Stimulated activated CD4-positive, alpha-beta T cell treated with anti-CD3 and anti-CD28 coated beads, Interleukin-15, amount 100 ng/mL, for 1 hour (primary cell): Measurements from ENCODE around the gene ADIRF.
"Not testable (repeated sequence)": the region's sequence is repeated elsewhere in the genome, so short reads cannot be mapped to it uniquely, and the experiment has no call there.

Experiments
- DNase-seq, 2 donors: peaks; one replicate each; pipeline ENCODE4 v3.0.0-alpha.2; 2020; ENCODE audit warnings: low read depth in 1 of 2, low spot score in 1 of 2

Gene ADIRF

DNA sequence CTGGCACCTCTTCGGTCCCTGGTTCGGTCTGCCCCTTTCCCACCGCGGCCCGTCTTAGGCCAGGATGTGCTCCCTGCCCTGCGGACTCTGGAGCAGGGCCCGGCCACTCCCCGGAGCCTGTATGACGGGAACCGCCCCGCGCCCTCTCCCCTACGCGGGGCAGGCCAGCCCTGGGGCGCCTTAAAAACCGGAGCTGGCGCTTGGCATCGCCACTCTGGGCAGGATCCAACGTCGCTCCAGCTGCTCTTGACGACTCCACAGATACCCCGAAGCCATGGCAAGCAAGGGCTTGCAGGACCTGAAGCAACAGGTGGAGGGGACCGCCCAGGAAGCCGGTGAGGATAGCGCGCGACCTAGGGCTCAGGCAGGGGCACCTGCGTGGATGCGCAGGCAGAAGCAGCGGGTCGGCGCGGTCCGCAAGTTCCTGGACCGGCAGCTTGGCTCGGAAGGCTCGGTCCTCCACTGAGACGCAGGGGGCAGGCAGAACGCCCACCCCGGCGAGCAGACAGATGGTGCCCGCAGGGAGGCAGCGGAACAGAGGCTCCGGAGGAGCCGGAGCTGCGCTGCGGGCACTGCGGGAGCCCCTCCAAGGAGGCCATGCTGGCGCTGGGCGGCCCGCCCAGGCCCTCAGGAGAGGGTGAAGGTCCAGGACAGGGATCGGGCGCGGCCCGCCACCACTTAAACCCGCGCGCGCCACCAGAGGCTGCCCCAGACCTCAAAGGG, at the start of gene ADIRF:
Gene ADIRF (plus strand): TSS at position 212 of the 723 bp plus-strand sequence. CDS start 63 bp downstream, at position 275.
- no peak for DNase-seq

DNA sequence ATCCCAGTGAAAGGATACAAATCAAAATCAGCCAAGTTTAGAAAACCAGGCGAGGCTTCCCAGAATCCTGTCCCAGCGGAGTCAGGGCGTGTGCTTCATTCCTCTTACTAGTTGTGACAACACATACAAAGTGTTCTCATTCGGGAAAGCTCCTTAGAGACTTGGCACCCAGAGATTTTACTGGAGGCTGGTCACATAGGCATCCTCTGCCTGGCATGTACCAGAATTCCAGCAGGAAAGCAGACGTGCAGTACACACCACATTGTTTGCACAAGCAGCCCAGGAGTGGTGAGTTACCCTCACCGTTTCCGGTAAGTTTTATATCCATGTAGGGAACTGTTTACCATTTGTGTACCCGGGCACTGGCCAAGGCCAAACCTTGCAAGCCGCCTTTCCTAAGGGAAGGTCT, 45.7 kb upstream of the ADIRF start:
- DNase-seq, result no peak

DNA sequence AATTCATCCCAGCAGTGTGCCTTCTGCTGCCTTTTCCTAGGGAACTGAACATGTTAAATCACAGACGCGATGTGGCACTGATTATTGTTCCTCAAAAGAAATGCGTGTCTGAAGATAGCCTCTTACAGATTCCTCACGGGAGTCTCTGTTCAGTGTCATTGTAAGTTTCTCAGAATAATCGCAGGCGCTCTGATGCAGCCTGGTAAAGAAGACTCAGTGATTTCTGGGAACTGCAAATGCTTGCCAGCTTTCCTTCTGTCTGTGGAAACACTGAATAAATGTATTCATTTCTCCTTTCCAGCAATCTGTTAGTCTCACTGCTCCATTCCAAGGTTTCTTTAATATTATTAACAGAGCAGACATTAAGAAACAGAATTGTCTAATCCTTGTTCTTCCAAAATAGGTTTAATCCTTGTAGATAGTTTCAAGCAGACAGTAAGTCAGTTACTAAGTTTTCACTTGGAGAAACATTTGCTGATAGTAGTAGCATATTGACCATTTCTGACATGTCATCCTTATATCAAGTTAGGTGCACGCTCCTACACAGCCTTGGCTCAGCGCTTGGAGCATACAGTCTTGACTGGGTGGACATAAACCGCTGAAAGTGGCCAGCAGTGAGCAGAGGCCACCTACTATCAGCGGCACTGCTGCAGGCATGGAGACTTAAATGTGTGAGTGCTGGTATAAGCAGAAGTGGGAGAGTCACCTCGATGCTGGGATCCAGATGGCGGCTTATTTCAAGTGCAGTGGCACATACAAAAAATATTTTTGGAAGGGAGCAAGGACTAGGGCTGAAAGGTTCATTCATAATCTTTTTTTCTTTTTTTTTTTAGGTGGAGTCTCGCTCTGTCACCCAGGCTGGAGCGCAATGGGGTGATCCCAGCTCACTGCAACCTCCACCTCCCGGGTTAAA, 38.6 kb upstream of the ADIRF start:
- no peak for DNase-seq

DNA sequence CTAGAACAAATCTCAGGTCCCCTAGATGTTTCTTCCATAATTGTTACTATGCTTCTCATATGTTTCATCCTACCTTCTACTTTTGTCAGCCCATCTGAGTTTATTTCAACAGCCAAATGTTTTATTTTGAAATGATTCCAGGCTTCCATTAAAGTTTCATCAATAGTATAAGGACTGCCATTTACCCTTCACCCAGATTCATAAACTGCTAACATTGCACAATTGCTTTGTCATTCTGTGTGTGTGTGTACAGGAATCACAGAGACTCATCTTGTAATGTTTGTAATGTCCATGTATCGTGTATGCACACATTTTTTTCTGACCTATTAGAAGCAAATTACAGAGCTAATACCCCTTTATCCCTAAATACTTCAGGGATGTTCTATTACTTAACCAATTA, 36.4 kb upstream of the ADIRF start:
- no peak for DNase-seq

DNA sequence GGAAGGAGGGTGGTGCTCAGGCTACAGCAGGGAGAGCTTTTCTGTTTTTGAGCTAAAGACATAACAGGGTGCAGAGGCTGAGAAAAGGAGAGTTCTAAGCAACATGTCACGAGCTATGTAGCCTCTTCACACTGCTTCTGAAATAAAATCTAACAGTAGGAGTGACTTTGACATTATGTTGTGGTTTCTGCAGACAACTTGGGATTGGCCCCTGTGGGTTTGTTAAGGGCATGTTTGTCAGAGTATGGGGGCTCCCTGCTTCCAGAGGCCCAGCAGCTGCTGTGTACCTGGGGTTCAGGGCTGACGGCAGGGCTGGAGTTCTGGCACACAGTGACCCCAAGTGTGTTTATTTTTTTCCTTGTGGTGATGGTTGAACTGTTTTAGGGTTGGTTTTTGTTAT, 35.6 kb upstream of the ADIRF start:
- DNase-seq, result no peak

DNA sequence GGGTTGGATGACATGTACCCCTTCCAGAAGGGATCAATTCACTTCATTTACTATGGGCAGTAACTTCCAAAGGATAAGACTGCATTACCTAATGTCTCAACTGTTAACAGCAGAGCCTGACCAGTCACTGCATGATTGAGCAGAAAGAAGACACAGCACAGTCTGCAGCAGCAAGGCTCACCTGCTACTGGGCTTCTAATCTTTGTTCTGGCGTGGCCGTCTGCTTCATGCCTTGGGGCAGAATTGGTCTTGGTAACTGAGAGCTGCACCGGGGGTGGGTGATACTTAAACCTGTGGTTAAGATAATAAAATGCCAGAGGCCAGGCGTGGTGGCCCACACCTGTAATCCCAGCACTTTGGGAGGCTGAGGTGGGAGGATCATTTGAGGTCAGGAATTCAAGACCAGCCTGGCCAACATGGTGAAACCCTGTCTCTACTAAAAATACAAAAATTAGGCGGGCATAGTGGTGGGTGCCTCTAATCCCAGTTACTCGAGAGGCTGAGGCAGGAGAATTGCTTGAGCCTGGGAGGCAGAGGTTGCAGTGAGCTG, 34.0 kb upstream of the ADIRF start:
- DNase-seq, result not testable (repeated sequence)

DNA sequence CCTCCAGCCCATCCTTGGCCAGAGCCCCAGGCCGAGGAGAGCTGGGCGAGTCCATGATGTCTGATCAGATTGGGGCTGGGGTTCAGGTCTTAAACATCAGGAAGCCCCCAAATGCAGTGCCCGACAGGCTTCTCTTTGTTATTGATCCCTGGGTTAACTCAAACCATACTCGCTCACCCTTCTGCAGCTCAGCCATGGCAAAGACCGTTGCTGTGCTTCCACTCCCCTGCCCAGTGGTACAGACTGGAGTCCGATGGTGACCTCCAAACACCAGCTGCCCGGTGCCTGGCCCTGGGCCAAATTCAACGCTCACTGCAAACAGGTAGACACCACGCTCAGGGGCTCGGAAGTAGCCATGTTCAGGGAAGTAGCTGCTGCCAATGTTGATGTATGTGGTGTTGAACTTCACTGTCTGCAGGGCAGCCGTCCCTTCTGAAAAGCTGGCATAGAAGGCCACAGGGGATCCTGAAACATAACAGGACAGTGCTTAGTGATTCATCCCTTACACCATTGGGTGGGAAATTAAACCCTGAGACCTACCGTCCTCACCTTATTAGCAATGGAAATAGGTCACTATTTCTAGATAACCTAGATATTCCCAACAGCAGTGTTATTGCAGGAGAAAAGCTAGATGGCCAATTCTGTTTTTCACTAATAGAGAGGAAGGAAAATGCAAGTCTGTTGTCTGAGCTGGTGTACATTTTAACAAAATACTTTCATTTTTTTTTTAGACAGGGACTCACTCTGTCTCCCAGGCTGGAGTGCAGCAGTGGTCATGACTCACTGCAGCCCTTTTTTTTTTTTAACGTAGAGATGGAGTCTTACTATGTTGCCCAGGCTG, 31.4 kb upstream of the ADIRF start:
- DNase-seq, result no peak

DNA sequence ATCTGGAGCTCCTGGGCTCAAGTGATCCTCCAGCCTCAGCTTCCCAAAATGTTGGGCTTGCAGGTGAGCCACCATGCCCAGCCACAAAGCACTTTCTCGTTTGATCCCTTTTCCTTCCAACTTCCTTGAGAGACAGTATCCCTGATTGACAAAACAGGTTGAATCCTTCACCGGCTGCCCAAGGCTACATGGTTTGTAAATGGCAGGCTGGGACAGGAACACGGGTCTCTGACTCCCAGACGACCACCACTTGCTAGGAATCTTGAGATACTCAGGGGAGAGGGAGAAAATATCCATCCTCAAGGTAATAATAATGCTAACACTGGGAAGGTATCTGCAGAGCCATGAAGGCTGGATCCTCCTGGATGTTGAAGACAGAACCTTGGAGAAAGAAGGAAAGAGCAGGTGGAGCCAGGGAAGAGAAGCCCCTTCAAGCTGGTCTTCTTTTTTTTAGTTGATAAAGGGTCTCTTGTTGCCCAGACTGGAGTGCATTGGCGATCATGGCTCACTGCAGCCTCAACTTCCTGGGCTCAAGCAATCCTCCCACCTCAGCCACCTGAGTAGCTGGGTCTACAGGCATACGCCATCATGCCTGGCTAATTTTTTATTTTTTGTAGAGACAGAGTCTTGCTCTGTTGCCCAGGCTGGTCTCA, 30.7 kb upstream of the ADIRF start:
- DNase-seq, result no peak

DNA sequence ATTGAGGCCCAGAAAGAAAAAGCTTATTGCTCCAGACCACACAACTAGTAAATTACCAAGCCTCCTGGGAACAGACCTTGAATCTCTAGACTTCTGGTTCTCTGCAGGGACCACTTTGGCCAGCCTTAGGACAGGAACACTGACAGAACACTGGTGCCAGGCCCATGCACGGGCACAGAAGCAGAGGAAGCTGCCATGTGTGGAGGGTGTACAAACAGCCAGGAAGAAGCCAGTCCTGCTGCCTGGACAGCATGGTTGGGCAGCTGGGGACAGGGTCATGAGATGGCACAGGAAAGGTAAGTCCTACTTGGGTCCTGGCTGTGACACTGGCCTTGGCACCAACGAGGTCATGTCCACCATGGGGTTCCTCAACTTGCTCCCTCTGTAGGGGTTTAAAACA, 30.0 kb upstream of the ADIRF start:
- DNase-seq, result no peak

DNA sequence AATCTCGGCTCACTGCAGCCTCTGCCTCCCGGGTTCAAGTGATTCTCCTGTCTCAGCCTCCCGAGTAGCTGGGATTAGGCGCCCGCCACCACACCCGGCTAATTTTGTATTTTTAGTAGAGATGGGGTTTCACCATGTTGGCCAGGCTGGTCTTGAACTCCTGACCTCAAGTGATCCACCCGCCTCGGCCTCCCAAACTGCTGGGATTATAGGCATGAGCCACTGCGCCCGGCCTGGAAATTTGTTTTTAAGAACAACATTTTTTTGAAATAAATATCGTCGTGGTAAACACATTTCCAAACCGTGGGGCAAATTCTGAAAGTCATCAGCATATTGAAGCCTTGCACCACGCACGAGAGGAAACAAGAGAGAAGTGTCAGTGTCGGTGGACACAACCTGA, 28.2 kb upstream of the ADIRF start:
- DNase-seq, result not testable (repeated sequence)

DNA sequence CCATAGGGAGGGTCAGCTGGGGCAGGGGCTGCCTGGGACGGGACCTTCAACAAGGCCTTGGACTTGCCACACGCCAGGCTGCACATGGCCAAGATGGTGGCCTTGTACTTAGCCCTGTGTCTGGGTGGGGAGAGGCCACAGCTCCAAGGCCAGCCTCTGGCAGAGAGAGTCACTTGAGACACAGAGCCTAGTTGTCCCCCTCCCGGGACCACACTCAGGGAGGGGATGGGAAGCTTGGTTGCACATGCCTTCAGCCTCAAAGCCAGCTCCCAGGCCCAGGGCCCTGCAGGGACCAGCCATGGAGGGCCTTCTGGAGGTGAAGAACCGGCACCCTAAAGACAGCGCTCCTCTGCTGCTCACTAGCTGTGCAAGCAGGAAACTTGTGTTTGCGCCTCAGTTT, 27.6 kb upstream of the ADIRF start:
- no peak for DNase-seq

DNA sequence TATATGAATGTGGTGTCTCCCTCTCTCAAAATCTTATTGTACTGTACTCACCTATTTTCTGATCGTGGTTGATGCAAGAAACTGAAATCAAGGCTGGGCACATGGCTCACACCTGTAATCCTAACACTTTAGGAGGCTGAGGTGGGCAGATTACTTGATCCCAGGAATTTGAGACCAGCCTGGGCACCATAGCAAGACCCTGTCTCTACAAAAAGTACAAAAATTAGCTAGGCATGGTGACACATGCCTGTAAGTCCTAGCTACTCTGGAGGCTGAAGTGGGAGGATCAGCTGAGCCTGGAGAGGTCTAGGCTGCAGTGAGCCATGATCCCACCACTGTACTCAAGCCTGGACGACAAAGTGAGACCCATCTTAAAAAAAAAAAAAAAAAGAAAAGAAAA, 26.9 kb upstream of the ADIRF start:
- no peak for DNase-seq

DNA sequence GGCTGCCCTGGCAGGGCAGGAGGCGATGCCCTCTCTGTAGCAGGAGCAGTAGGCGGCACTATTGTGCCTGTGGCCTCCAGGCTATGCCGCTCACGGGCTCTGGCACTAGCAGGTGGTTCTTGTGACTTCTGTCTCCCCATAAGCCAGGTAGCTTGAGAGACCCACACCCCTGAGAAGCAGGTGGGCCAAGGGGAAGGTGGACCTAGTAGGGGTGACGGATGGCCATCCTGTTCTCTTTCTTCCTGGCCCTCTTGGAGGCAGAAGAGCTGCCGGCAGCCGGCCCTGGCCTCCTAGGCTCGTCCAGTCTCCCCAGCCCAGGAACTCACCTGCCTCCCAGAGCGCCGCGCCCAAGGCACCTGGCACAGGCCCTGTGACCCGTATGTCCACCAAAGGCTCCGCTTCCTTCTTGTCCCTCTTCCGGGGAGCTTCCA, 26.3 kb upstream of the ADIRF start:
- DNase-seq, result no peak

DNA sequence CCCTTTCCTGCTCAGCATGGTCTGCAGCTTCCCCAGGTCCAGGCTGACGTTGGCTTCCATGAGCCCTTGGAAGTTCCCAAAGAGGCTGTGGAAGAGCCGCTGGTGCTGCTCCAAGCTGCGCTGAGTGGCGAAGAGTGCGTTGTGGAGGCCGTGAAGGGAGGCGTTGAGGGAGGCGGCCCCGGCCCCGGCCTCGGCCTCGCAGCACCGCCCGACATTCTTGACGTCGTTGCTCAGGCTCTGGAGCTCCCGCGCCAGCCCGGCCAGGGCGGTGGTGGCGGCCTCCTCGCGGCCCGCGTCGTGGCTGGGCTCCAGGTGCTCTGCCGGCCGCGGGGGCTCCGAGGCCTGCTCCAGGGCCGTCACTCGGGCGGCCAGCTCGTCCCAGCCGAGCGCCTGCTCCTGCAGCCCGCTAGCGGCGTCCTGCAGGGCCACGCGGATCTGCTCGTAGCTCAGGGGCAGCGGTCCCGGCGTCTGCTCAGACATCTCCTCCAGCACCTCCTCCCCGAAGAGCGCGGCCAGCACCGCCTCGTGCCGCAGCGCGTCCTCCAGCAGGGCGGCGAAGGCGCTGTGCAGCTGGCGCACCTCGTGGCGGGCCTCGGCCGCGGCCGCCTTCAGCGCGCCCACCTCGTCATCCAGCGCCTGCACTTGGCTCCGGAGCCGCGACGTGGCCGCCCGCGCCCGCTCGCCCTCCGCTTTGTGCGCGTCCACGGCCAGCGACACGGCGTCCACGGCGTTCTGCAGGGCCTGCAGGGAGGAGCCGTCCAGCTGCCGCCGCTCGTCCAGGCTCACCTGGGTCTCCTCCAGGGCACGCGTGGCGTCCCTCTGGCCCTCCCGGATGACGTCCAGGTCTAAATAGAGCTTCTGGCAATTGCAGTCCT, 25.6 kb upstream of the ADIRF start:
- DNase-seq, result no peak

DNA sequence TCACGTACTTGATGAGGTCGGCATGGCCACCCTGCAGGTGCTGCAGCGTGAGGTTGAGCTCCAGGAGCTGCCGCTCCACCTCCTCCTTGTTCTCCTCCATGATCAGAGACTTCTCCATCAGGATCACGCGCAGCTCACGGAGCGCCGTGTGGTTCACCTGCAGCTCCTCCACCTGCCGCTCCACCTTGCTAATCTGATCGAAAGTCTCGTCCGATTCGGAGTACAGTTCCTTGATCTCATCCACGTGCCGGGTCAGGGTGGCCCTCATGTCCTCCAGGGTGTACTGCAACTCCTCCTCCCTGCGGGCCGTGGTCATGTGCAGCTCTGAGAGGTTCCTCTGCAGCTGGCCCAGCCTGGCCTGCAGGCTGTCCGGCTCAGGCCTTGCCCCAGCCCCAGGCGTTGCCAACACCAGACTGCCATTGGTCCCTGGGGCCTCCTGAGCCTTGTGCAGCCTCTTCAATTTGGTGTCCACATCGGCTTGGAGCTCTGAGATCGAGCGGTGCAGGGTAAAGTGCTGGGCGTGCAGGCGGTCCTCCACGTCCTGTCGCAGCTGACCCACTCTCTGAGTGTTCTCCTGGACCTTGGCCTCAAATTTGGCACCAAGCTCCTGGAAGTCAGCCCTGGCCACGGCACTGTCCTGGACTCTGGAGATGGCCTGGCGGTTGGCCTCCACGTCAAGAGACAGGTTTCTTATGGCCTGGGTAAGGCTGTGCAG, 24.8 kb upstream of the ADIRF start:
- DNase-seq, result no peak

DNA sequence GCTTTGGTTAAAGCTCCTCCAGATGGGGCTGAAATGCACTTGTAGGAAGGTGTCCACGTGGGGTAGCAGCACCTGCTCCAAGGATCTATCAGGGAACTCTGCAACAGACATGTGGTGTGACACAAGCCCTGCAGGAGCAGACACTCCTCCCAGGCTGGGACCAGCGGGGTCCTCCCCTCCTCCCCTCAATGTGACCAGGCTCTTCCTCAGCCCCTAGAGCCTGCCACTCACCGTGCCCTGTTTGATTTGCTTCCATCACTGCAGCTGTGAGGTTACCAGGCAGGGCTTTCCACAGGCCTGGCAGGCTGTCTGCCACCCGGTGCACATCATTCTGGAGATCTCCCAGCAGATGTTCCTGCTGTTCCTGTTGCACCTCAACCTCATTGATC, 24.3 kb upstream of the ADIRF start:
- no peak for DNase-seq

DNA sequence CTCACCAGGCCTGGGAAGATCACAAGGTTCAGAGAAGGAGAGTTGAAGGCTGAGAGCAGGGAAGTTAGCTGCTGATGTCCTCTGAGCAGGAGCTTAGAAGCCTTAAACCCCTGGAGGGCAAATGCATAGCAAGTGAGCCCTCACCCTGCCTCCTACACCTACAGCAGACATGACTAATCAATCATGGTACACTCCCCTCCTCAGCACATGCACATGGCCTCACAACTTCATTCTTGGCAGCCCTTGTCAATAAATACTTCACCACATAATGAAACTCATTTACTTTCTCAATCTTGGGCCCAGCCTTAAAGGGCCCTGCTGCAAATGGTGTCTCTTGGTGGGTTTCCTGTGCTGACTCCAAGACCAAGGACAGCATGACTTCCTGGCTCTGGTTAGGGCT, 23.8 kb upstream of the ADIRF start:
- no peak for DNase-seq

DNA sequence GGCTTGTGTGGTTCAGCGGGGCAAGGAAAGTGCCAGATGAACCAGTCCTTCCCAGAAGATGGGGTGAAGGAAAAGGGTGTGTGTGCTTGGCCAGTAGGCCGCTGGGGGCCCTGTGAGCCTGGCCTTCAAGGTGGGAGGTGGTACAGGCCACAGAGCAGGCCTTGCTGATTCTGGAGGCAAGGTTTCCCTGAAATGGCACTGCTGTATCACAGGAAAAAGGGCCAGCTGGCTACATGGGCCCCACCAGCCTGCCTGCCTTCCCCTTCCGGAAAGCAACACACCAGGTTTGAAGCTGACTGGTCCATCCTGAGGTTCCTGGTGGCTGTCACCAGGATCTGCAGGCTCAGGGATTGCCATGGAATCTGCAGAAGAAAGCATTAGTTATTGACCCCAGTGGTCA, 23.4 kb upstream of the ADIRF start:
- no peak for DNase-seq
